GM18511 (cell line): ENCODE data around the gene MGMT.

ENCODE experiments used
- ATAC-seq: cut with Tn5 transposase; IDR thresholded peaks from one replicate; pipeline ENCODE4 v1.9.1; 2021; ENCODE audit warnings: mild to moderate bottlenecking, moderate library complexity; ENCODE audit not compliant: unreplicated experiment

MGMT gene

DNA sequence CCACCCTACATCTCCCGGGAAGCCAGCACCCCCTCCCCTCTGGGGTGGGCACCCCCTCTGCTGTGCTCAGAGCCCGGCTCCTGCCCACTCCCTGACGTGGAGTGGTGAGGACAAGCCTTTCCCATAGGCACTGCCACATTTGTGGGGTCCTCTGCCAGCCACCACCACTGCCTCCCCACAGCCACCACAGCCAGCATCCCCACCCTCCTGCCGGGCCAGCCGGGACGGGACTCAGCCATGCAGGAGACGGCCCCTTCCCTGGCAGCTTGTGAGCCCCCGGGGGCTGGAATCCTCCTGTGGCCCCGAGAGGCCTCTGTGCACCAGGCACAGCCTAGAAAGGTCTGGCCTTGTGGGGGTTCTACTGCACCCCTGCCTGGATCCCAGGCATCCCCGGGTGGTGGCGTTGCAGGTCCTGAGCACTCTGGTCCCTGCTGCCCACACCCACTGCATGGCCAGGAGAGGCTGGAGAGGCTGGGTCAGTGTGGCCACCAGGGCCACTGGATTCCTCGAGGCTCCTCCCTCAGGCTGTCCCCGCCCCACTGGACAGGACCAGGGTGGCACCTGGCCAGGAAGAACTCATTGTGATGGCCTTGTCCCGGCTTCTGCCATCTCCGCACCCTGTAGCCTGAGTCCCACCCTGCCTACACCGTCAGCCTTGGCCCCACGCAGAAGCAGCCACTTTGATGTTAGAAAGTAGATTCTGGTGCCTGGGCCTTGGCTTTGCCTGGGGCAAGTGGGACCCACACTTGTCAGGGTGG, 349.0 kb downstream of the MGMT start:
- no peak for ATAC-seq

DNA sequence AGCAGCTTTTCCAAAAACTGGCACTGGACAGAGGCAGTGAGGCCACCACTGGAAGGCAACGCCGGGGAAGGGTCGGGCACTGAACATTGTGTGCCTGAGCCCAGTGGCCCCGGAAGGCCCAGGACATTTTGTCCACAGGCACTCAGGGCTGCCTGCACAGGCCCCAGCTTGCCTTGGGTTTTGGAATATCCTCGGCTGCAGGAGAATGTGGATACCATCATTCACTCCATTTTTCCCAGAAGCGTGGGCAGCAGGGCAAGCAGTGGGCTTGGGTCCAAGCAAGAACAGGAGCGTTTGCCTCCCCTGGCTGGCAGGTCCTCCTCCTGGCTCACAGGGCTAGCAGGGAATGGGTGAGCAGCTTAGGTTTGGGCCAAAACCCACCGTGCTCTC, 349.6 kb downstream of the MGMT start:
- no peak for ATAC-seq
